Activated CD8-positive, alpha-beta T cell treated with anti-CD3 and anti-CD28 coated beads, Interleukin-2, amount 10 ng/mL, durations not matched to agents 7 days and 5 days (primary cell): ENCODE results near the gene CNTD1. TPM values are rescaled to one million over a fixed set of nuclear protein-coding genes. Genes with fewer than 3 reads are reported as not detected.

Source experiments
- ATAC-seq: fragments of 150-1000 bp; cut with Tn5 transposase; one replicate; pipeline ENCODE4 v1.10.0; 2021; ENCODE audit warnings: moderate library complexity
- CTCF ChIA-PET: fragments of 350-600 bp; sonication (Branson Sonifier 250); formaldehyde crosslinking; loops from one replicate; lab custom pipeline; 2021; ENCODE audit warnings: antibody characterized with exemption; lab: Charles Lee
- POLR2A ChIA-PET: fragments of 350-600 bp; sonication (Branson Sonifier 250); formaldehyde crosslinking; loops from one replicate; lab custom pipeline; 2021; ENCODE audit warnings: antibody characterized with exemption; lab: Charles Lee
- DNase-seq: peaks from one replicate; pipeline ENCODE4 v3.0.0-alpha.2; 2020
- H3K27ac Mint-ChIP-seq: one replicate; pipeline ENCODE4 v1.8.0; 2021; ENCODE audit warnings: mild to moderate bottlenecking, mixed read lengths
- H3K27me3 Mint-ChIP-seq: one replicate; pipeline ENCODE4 v1.8.0; 2021; ENCODE audit warnings: low read depth, mixed read lengths
- H3K36me3 Mint-ChIP-seq: one replicate; pipeline ENCODE4 v1.8.0; 2021; ENCODE audit warnings: low read depth, mixed read lengths
- H3K4me1 Mint-ChIP-seq: one replicate; pipeline ENCODE4 v1.8.0; 2021; ENCODE audit warnings: low read depth, mixed read lengths
- H3K4me3 Mint-ChIP-seq: one replicate; pipeline ENCODE4 v1.8.0; 2021; ENCODE audit warnings: mild to moderate bottlenecking, mixed read lengths
- H3K9me3 Mint-ChIP-seq: one replicate; pipeline ENCODE4 v1.8.0; 2022; ENCODE audit warnings: mixed read lengths; ENCODE audit not compliant: insufficient read depth
- total RNA-seq, 2 experiments: library from RNA; stranded (reverse); gene quantifications; one replicate each; pipeline ENCODE4 v1.2.3, GENCODE V29; 2021

Gene CNTD1
- total RNA-seq, 2 experiments from 2014 or later: not detected

- peaks cover 7% of the 10 kb centered on the region for H3K4me1 Mint-ChIP-seq
- peaks cover 46% of the 10 kb centered on the region for H3K27me3 Mint-ChIP-seq
- H3K36me3 Mint-ChIP-seq: peaks cover 22% of the 10 kb centered on the region
- CTCF ChIA-PET: interaction anchor here (1.6 to 2.2 kb wide), 2 partner anchors 18 to 100 kb away, joined by 3 to 9 read pairs; no protein-coding TSS in a partner anchor
- no peak overlapping the region for H3K4me3 Mint-ChIP-seq
- H3K9me3 Mint-ChIP-seq: no peaks in the 10 kb centered on the region
- DNase-seq (no peak), ATAC-seq (peak; percentile 13)
- no peak overlapping the region for H3K27ac Mint-ChIP-seq
- POLR2A ChIA-PET: interaction anchor here (0.5 to 1.3 kb wide), 3 partner anchors 8 to 171 kb away, joined by 3 to 6 read pairs (median 3); partner anchors contain the start of genes TUBG1 and VPS25
These were observed 17.6 kb upstream of the CNTD1 start for GRCh38 chr17:42780851-42781638.

- no peak for ATAC-seq
- no peak overlapping the region for H3K27ac Mint-ChIP-seq
- peaks cover 21% of the 10 kb centered on the region for H3K36me3 Mint-ChIP-seq
- H3K27me3 Mint-ChIP-seq: peaks cover 48% of the 10 kb centered on the region
- ChIA-PET POLR2A (interaction anchor here (0.5 to 1.3 kb wide), 2 partner anchors 9 to 169 kb away, joined by 3 to 6 read pairs; partner anchors contain the start of gene VPS25), CTCF (interaction anchor here (1.6 to 2.2 kb wide), 2 partner anchors 18 to 101 kb away, joined by 3 to 9 read pairs; no protein-coding TSS in a partner anchor)
- DNase-seq: no peak
- no peak overlapping the region for H3K4me3 Mint-ChIP-seq
- no peaks in the 10 kb centered on the region for H3K9me3 Mint-ChIP-seq
- H3K4me1 Mint-ChIP-seq: peaks cover 7% of the 10 kb centered on the region
These were observed 17.0 kb upstream of the CNTD1 start for GRCh38 chr17:42781639-42782165.

- Mint-ChIP-seq H3K27ac (no peak overlapping the region), H3K27me3 (peaks cover 54% of the 10 kb centered on the region), H3K4me3 (no peak overlapping the region), H3K9me3 (no peaks in the 10 kb centered on the region), H3K36me3 (peaks cover 21% of the 10 kb centered on the region), H3K4me1 (peaks cover 7% of the 10 kb centered on the region)
- no peak for ATAC-seq
- ChIA-PET CTCF (no interaction called here), POLR2A (interaction anchor here (1.3 kb wide), 1 partner anchor 9 kb away, joined by 6 read pairs; the partner anchor contains the start of gene VPS25)
- DNase-seq: no peak
These were observed 16.2 kb upstream of the CNTD1 start for GRCh38 chr17:42782166-42783061.

DNA sequence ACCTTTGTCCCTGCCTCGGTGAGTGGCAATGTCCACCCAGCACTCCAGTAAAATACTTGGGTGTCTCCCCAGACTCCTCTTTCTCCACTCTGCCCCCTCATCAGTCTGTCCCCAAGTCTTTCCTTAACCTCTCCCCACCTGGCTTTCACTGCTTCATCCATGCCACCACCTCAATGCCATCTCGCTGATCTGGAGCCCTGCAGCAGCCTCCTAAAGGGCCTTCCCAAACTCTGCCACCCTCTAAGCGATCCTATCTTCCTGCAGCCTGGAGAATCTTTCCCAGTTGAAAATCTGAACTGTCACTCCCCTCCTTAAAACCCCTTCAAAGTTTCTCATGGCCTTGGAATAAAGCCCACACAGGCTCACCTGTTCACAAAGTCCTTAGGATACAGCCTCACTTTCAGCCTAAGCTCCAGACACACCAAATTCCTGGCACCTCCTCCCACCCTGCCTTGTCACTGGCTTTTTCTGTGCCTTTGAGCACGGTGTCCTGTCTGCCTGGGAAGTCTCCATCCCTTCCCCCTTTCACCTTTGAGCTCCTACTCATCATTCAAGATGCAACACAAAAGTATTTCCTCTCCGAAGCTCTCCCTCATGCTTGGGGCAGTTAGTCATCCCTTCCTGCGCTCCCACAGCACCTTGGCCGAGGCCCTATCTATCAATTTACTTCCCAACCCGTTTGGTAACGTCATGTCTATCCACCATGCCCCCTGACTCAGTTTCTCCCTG lies 15.4 kb upstream of the CNTD1 start:
- ChIA-PET CTCF (no interaction called here), POLR2A (interaction anchor here (1.1 kb wide), 1 partner anchor 50 kb away, joined by 3 read pairs; no protein-coding TSS in a partner anchor)
- Mint-ChIP-seq H3K27ac (no peak overlapping the region), H3K4me3 (no peak overlapping the region), H3K27me3 (peaks cover 60% of the 10 kb centered on the region), H3K36me3 (peaks cover 15% of the 10 kb centered on the region), H3K9me3 (no peaks in the 10 kb centered on the region), H3K4me1 (peaks cover 7% of the 10 kb centered on the region)
- ATAC-seq (no peak), DNase-seq (no peak)

DNA sequence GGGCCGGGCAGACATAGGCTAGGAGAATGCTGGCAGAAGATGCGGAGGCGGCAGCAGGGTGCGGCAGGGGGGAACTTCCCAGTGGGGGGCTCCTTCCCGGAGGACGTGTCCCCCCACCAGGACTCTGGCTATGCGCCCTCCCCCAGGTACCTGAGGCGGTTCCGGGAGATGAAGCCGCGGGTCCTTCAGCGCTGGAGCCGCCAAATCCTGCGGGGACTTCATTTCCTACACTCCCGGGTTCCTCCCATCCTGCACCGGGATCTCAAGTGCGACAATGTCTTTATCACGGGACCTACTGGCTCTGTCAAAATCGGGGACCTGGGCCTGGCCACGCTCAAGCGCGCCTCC lies 14.9 kb upstream of the CNTD1 start:
- POLR2A ChIA-PET: interaction anchor here (1.1 kb wide), 1 partner anchor 50 kb away, joined by 3 read pairs; no protein-coding TSS in a partner anchor
- DNase-seq (no peak), ATAC-seq (no peak)
- Mint-ChIP-seq H3K27ac (no peak overlapping the region), H3K27me3 (peaks cover 60% of the 10 kb centered on the region), H3K4me1 (peaks cover 7% of the 10 kb centered on the region), H3K9me3 (no peaks in the 10 kb centered on the region), H3K4me3 (no peak overlapping the region), H3K36me3 (peaks cover 10% of the 10 kb centered on the region)
- CTCF ChIA-PET: no interaction called here

DNA sequence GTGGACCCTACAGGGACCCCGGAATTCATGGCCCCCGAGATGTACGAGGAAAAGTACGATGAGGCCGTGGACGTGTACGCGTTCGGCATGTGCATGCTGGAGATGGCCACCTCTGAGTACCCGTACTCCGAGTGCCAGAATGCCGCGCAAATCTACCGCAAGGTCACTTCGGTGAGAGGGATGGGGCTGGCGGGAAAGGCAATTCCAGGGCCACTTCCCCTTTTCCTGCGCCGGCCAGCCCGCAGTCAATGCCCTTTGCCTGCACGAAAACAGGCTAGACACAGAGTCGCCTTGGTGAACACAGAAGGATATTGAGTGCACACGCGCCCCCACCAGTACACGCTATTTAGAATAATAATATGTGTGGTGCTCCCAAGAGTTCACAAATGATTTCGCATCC lies 14.3 kb upstream of the CNTD1 start:
- H3K4me3 Mint-ChIP-seq: no peak overlapping the region
- POLR2A ChIA-PET: interaction anchor here (1.1 to 1.5 kb wide), 2 partner anchors 14 to 49 kb away, joined by 3 read pairs; partner anchors contain the start of genes CNTD1 and COA3
- CTCF ChIA-PET: no interaction called here

GRCh38 chr17:42784811-42785592 lies 13.7 kb upstream of the CNTD1 start:
- H3K36me3 Mint-ChIP-seq: no peaks in the 10 kb centered on the region
- POLR2A ChIA-PET: interaction anchor here (1.5 kb wide), 1 partner anchor 14 kb away, joined by 3 read pairs; the partner anchor contains the start of genes CNTD1 and COA3

More for the DNA sequence above, 14.3 kb upstream of the CNTD1 start:
- peaks cover 63% of the 10 kb centered on the region for H3K27me3 Mint-ChIP-seq
- H3K27ac Mint-ChIP-seq: no peak overlapping the region
- ATAC-seq (no peak), DNase-seq (no peak)
- no peaks in the 10 kb centered on the region for H3K9me3 Mint-ChIP-seq
- H3K36me3 Mint-ChIP-seq: peaks cover 5% of the 10 kb centered on the region
- peaks cover 4% of the 10 kb centered on the region for H3K4me1 Mint-ChIP-seq

GRCh38 chr17:42787266-42787665 lies 11.4 kb upstream of the CNTD1 start:
- H3K27me3 Mint-ChIP-seq: peaks cover 59% of the 10 kb centered on the region
- no peaks in the 10 kb centered on the region for H3K9me3 Mint-ChIP-seq
- H3K4me1 Mint-ChIP-seq: no peaks in the 10 kb centered on the region
- ChIA-PET POLR2A (no interaction called here), CTCF (interaction anchor here (1.0 to 1.5 kb wide), 2 partner anchors 10 to 209 kb away, joined by 3 to 4 read pairs; no protein-coding TSS in a partner anchor)
- H3K4me3 Mint-ChIP-seq: no peak overlapping the region
- H3K36me3 Mint-ChIP-seq: no peaks in the 10 kb centered on the region
- ATAC-seq (no peak), DNase-seq (no peak)
- H3K27ac Mint-ChIP-seq: no peak overlapping the region

More at GRCh38 chr17:42784811-42785592, 13.7 kb upstream of the CNTD1 start:
- Mint-ChIP-seq H3K4me3 (no peak overlapping the region), H3K27me3 (peaks cover 65% of the 10 kb centered on the region), H3K4me1 (no peaks in the 10 kb centered on the region), H3K9me3 (no peaks in the 10 kb centered on the region), H3K27ac (no peak overlapping the region)
- CTCF ChIA-PET: interaction anchor here (1.2 kb wide), 1 partner anchor 21 kb away, joined by 6 read pairs; no protein-coding TSS in a partner anchor
- DNase-seq (no peak), ATAC-seq (no peak)

GRCh38 chr17:42791948-42792347 lies 6.7 kb upstream of the CNTD1 start:
- Mint-ChIP-seq H3K27me3 (peaks cover 20% of the 10 kb centered on the region), H3K4me1 (peaks cover 2% of the 10 kb centered on the region), H3K36me3 (peaks cover 9% of the 10 kb centered on the region), H3K27ac (no peak overlapping the region), H3K4me3 (no peak overlapping the region), H3K9me3 (no peaks in the 10 kb centered on the region)
- ChIA-PET CTCF (interaction anchor here (1.1 to 1.3 kb wide), 2 partner anchors 28 kb away, joined by 4 read pairs; no protein-coding TSS in a partner anchor), POLR2A (no interaction called here)
- no peak for DNase-seq
- ATAC-seq: no peak

DNA sequence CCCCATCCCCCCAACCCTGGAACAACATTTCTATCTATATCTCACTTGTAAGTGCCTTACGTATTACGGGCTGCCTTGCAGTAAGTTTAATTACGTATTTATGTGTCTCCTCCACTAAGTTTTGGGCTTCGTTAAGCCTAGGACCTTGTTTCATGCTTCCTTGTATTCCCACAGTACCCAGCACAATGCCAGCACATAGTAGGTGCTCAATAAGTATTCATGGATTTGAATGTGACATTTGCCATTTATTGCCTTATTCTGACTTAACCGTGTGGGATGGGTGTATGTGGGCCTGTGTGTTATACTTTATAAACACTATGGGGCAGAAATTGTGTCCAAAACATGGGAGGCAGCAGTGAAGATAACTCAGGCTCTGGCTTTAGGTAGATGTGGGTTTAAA lies 6.1 kb upstream of the CNTD1 start:
- CTCF ChIA-PET: interaction anchor here (1.3 kb wide), 1 partner anchor 28 kb away, joined by 4 read pairs; no protein-coding TSS in a partner anchor
- POLR2A ChIA-PET: no interaction called here
- no peak for DNase-seq
- no peaks in the 10 kb centered on the region for H3K9me3 Mint-ChIP-seq
- no peak overlapping the region for H3K4me3 Mint-ChIP-seq
- peaks cover 9% of the 10 kb centered on the region for H3K36me3 Mint-ChIP-seq
- H3K27ac Mint-ChIP-seq: no peak overlapping the region
- ATAC-seq: no peak
- H3K4me1 Mint-ChIP-seq: peaks cover 7% of the 10 kb centered on the region
- H3K27me3 Mint-ChIP-seq: peaks cover 15% of the 10 kb centered on the region
